ENCODE measurements around the gene SLC15A3.

The SLC15A3 gene

GRCh38 chr11:60985501-60985900, 33.5 kb upstream of the SLC15A3 start:
- Histone ChIP-seq H3K36me3 (ENCODE audit: insufficient read depth, low read length) (no peaks in the 10 kb centered on the region), H3K79me2 (ENCODE audit: insufficient read depth, low read length) (no peaks in the 10 kb centered on the region), H3K9me2 (ENCODE audit: low read depth, low read length) (no peaks in the 10 kb centered on the region), H3K4me2 (ENCODE audit: low read length) (no peak overlapping the region), H3K9me3 (ENCODE audit: low read length) (no peaks in the 10 kb centered on the region), H3K27me3 (ENCODE audit: insufficient read depth, low read length) (no peaks in the 10 kb centered on the region; the same call in 1 of the 2 replicates), H3F3A (ENCODE audit: insufficient read depth, low read length) (no peaks in the 10 kb centered on the region), H3K4me1 (ENCODE audit: insufficient read depth, low read length, severe bottlenecking) (peaks cover 19% of the 10 kb centered on the region), H3K4me3 (ENCODE audit: low read depth, low read length, poor library complexity, severe bottlenecking) (no peak overlapping the region), H3K9ac (ENCODE audit: low read length) (no peak overlapping the region), H4K20me1 (ENCODE audit: insufficient read depth, low read length) (no peaks in the 10 kb centered on the region), H3K27ac (ENCODE audit: low read depth, low read length, poor library complexity, severe bottlenecking) (no peak overlapping the region), H2AFZ (ENCODE audit: low read length) (no peak overlapping the region)
- TF ChIP-seq, protein P1, sequence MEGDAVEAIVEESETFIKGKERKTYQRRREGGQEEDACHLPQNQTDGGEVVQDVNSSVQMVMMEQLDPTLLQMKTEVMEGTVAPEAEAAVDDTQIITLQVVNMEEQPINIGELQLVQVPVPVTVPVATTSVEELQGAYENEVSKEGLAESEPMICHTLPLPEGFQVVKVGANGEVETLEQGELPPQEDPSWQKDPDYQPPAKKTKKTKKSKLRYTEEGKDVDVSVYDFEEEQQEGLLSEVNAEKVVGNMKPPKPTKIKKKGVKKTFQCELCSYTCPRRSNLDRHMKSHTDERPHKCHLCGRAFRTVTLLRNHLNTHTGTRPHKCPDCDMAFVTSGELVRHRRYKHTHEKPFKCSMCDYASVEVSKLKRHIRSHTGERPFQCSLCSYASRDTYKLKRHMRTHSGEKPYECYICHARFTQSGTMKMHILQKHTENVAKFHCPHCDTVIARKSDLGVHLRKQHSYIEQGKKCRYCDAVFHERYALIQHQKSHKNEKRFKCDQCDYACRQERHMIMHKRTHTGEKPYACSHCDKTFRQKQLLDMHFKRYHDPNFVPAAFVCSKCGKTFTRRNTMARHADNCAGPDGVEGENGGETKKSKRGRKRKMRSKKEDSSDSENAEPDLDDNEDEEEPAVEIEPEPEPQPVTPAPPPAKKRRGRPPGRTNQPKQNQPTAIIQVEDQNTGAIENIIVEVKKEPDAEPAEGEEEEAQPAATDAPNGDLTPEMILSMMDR (IDR thresholded peaks at IDR 0.05; ENCODE audit: low read length), result no peak
- TF ChIP-seq EZH2 (IDR thresholded peaks at IDR 0.05; ENCODE audit: borderline replicate concordance, low read length), result no peak

DNA sequence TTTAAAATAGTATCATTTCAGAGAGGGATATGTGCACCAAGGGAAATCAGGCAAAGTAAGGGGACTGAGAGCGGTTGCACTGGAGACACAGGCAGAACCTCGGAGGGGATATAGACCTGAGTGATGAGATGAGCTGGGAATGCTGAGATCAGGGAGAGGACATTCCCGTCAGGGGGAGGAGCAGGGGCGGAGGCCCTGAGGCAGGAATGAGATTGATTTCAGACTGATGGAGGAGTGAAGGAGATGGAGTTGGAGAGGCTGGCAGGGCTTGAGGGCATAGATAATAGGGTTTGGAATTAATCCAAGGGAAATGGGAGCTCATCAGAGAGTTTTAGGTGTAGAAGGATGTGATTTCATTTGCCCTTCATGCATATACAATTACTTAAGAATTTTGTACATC, 32.7 kb upstream of the SLC15A3 start:
- Histone ChIP-seq H3F3A (ENCODE audit: insufficient read depth, low read length) (no peaks in the 10 kb centered on the region), H3K36me3 (ENCODE audit: insufficient read depth, low read length) (no peaks in the 10 kb centered on the region), H3K4me3 (ENCODE audit: low read depth, low read length, poor library complexity, severe bottlenecking) (no peak overlapping the region), H3K9me2 (ENCODE audit: low read depth, low read length) (no peaks in the 10 kb centered on the region), H3K27ac (ENCODE audit: low read depth, low read length, poor library complexity, severe bottlenecking) (no peak overlapping the region), H3K27me3 (ENCODE audit: insufficient read depth, low read length) (no peaks in the 10 kb centered on the region; the same call in 1 of the 2 replicates), H3K4me1 (ENCODE audit: insufficient read depth, low read length, severe bottlenecking) (peaks cover 19% of the 10 kb centered on the region), H3K9ac (ENCODE audit: low read length) (no peak overlapping the region), H3K9me3 (ENCODE audit: low read length) (no peaks in the 10 kb centered on the region), H3K79me2 (ENCODE audit: insufficient read depth, low read length) (no peaks in the 10 kb centered on the region), H3K4me2 (ENCODE audit: low read length) (no peak overlapping the region), H4K20me1 (ENCODE audit: insufficient read depth, low read length) (no peaks in the 10 kb centered on the region), H2AFZ (ENCODE audit: low read length) (no peak overlapping the region)
- TF ChIP-seq, protein P1 (IDR thresholded peaks at IDR 0.05; ENCODE audit: low read length), result no peak
- no peak for TF ChIP-seq EZH2 (IDR thresholded peaks at IDR 0.05; ENCODE audit: borderline replicate concordance, low read length)

GRCh38 chr11:60984149-60984548, 32.2 kb upstream of the SLC15A3 start:
- Histone ChIP-seq H3K4me1 (ENCODE audit: insufficient read depth, low read length, severe bottlenecking) (peaks cover 15% of the 10 kb centered on the region), H3K27me3 (ENCODE audit: insufficient read depth, low read length) (no peaks in the 10 kb centered on the region; the same call in 1 of the 2 replicates), H3K9me2 (ENCODE audit: low read depth, low read length) (no peaks in the 10 kb centered on the region), H2AFZ (ENCODE audit: low read length) (no peak overlapping the region), H3K36me3 (ENCODE audit: insufficient read depth, low read length) (no peaks in the 10 kb centered on the region), H3K4me2 (ENCODE audit: low read length) (no peak overlapping the region), H3K27ac (ENCODE audit: low read depth, low read length, poor library complexity, severe bottlenecking) (no peak overlapping the region), H3K9me3 (ENCODE audit: low read length) (no peaks in the 10 kb centered on the region), H4K20me1 (ENCODE audit: insufficient read depth, low read length) (no peaks in the 10 kb centered on the region), H3F3A (ENCODE audit: insufficient read depth, low read length) (no peaks in the 10 kb centered on the region), H3K9ac (ENCODE audit: low read length) (no peak overlapping the region), H3K79me2 (ENCODE audit: insufficient read depth, low read length) (no peaks in the 10 kb centered on the region), H3K4me3 (ENCODE audit: low read depth, low read length, poor library complexity, severe bottlenecking) (no peak overlapping the region)
- TF ChIP-seq, protein P1 (IDR thresholded peaks at IDR 0.05; ENCODE audit: low read length), result no peak
- no peak for TF ChIP-seq EZH2 (IDR thresholded peaks at IDR 0.05; ENCODE audit: borderline replicate concordance, low read length)
